T-helper 2 cell treated with Interferon-gamma antibody and Interleukin-4, amounts not matched to agents 100 ng/mL and 5 ng/mL, for 36 hours (primary cell): Measurements from ENCODE around the gene CTNNBL1. TPM values are rescaled to one million over a fixed set of nuclear protein-coding genes. Genes with fewer than 3 reads are reported as not detected.

ENCODE experiments used
- intact Hi-C: fragments of 100-400 bp; cut with micrococcal nuclease; formaldehyde crosslinking; loops from one replicate; pipeline ENCODE4 v1.15.1; 2023
- total RNA-seq: library from RNA; stranded (reverse); gene quantifications from 2 replicates; pipeline ENCODE4 v1.2.3, GENCODE V29; 2022

CTNNBL1 gene
- total RNA-seq, 1 donor from 2014 or later = 74.4 TPM

GRCh38 chr20:37896932-37897548 is 203.2 kb downstream of the CTNNBL1 start:
- intact Hi-C loops = no loop called here

DNA sequence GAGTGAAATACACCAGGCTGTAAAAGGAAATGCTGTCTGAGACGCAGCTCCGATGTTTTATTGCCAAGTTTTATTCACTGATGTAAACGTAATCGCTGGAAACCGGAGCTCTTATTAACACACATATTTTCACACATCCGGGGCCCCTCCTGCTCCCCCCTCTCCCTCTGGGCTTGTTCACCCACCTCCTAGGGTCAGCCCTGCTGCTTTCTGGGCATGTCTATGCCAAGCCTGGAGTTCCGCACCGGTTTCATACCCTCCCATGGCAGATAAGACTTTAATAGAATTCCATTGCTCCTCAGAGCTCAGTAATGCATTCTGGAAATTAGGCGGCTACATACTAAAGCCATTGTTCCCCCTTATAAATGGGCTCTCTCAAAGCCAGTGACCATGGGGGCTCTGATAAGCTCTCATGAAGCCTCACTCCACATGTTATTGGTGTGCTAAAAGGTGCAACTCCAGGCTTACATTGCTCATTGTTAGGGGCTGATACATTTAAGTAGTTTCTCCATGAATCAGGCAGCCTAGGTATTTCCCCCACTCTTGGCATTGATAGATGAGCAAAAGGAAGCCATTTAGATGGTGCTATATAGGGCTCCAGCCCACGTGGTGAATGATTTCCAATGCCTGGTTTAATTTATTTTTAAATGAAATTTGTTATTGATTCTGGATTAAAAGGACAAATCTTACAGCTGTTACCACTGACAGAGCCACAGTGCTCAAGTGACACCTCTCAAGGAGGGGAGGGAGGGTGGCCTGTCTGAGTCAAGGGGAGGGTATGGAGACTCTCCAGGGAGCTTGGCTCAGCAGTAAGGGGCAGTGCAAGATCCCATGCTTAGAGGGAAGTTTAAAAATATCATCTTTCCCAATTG is 204.6 kb downstream of the CTNNBL1 start:
- intact Hi-C loops = no loop called here

DNA sequence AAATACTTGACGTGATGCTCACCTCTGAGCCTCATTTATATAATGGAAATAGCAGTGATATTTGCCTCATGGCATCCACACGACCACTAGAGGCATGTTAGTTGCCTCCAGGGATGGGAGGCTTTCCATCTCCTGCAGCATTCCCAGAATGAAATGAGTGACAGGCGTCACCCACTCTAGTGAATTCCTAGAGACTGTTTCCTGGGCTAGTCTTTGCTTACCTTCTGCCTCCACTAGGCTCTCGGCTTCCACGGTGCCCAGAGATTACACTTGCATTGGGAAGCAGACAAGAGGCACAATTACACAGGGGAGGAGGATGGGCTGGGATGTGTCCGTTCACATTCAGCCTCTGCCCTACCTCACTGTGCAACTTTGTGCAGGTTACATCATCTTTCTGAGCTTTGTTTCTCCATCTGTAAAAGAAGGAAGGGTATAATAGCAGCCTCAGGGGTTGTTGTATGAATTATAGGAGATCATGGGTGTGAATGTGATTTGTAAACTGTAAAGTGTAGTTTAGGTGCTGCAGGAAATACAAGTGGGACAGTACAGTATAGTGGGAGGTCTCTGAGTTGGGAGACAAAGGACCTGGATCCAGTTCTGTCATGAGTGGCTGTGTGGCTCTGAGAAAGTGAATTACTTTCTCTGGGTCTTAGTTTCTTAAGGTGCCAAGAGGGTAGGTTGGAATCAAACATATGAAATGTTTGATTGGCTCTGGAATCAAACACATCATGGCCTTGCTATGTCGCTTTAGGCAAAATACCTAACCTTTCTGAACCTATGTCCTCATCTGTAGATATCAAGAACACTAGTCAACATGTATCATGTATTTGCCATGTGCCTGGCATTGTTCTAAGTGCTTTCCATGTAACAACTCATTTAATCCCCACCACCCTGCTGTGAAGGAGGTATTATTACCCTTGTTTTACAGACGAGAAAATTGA is 205.5 kb downstream of the CTNNBL1 start:
- intact Hi-C loops = no loop called here

GRCh38 chr20:37901240-37901639 is 207.4 kb downstream of the CTNNBL1 start:
- intact Hi-C loops = no loop called here

GRCh38 chr20:37901654-37902503 is 208.0 kb downstream of the CTNNBL1 start:
- intact Hi-C loops = no loop called here

- intact Hi-C loops = no loop called here
These were observed 208.9 kb downstream of the CTNNBL1 start, which contains the start of gene VSTM2L for GRCh38 chr20:37902504-37903313. VSTM2L (plus strand) TSS chr20:37903127; CDS start chr20:37903351, 224 bp downstream.

- intact Hi-C loops = no loop called here
These were observed 209.6 kb downstream of the CTNNBL1 start for GRCh38 chr20:37903317-37904007.

- intact Hi-C loops = no loop called here
These were observed 210.3 kb downstream of the CTNNBL1 start for GRCh38 chr20:37904008-37904642.

- intact Hi-C loops = no loop called here
These were observed 211.1 kb downstream of the CTNNBL1 start for GRCh38 chr20:37904845-37905373.

DNA sequence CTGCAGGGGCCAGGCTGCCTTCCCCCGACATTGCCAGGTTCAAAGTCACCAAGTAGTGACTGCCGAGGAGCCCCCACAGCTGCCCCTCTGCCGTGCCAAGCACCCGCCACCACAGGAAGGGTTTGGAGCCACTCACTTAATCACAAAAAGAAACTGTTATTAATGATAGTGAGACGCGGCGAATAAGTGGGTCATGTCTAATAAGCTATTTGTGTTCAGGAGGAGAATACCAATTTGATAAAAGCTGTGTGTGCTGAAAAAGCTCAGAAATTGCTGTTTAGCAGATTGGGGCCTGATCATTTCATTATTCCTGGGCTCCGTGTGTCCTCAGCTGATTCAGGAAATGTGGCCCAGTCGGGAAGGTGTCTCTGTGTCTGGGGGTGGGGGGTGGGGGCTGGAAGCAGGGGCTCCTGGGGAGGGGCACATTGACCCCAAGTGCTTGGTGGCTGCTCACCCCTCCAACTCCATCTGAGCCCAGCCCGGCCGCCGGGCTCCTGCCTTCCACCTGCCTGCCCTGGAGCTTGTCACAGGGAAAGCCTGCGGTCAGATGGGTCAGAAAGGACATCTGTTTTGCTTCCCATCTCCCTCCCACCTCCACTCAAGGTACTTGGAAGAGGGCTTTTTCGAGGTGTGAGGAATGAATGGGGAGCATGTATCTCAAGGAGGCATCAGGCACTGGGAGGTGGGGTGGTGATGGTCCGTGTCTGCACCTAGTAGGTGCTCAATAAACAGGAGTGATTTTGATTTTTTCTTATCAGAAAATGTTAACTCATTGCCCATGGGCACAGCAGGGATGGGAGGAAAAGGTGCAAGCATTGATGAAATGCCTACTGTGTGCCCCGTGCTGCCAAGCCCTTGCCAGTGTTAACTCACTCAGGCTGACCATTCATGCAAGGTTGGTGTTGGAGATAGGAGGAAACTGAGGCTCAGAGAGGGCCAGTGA is 212.1 kb downstream of the CTNNBL1 start:
- intact Hi-C loops = no loop called here

DNA sequence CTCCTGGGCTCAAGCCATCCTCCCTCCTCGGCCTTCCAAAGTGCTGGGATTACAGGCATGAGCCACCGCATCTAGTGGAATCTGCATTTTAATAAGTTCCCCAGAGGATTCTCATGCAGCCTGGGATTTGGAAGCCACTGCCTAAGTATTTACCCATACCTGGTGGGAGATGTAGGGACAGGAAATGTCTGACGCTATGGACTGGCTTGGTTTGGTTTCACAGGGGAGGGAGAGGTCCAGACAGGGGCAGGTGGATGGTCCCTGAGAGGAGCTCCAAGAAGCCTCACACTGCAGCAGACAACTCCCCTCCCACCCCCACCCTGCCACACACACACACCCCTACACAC is 213.5 kb downstream of the CTNNBL1 start:
- intact Hi-C loops = no loop called here

DNA sequence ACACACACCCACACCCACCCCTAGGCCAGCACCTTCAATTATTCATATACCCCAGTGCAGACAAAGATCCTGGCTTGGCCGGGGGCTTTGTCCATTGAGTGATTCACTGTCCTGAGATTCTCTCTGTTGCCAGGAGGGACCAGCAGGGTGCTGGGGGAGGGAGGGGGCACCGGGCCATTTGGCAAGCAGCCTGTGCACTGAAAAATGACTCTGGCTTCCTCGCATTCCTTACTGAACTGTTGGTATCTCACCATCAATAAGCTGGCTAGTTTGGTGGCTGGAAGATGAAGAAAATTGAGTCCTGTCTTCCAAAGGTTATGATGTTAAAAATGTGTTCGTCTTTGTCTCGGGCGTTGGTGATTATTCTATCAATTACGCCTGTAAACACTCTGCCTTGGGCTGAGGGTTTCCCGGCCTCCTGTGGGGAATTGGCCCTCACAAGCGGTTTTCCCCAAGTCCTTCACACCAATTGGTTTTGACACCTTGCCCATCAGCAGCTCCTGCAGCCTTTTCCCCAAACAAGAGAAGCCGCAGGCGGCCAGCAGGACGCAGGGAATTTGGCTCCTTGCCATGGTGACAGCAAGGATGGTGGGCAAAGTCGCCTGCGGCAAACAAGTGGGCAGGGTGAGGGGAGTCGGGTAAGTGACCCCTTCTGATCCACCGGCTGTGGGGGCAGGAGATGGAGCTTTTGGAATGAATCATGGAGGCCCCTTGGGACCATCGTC is 214.0 kb downstream of the CTNNBL1 start:
- intact Hi-C loops = no loop called here

GRCh38 chr20:37911261-37911660 is 217.4 kb downstream of the CTNNBL1 start:
- intact Hi-C loops = no loop called here

DNA sequence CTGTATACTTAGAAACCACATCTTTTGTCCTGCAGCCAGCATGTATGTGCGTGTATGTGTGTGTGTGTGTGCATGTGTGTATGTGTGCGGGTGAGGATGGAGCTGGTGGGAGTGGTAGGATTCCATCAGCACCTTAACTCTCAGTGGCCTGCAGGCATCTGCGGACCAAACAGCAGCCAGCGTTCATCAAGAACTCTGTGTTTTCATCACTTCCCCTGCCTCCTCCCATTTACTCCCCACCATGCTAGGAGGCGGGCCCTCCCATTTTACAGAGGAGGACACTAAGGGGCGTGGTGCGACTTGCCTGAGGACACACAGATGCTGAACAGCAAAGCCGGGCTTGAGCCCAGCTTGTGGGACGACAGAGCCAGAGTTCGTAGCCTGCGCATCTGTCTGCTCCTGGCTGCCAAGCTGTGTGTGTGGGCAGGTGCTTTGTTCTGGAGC is 218.0 kb downstream of the CTNNBL1 start:
- intact Hi-C loops = no loop called here

DNA sequence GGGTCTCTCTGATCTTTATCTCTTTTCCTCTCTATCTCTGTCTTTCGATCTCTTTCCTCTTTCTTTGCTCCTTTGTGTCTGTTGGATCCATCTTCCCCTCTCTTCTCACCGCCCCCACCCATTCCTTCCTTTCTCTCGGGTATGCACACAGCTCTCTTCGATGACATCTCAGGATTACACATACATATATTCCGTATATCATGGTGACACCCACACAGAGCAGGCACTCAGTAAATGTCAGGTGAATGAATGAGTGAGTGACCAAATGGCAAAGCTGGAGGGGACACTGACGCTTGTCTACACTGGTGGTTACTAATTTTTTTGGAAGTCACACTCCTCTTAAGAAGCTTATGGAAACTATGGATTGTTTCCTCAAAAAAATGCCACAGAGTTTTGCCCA is 219.0 kb downstream of the CTNNBL1 start:
- intact Hi-C loops = no loop called here

- intact Hi-C loops = no loop called here
These were observed 219.9 kb downstream of the CTNNBL1 start for GRCh38 chr20:37913567-37914366.
